DOHH2 (cell line): ENCODE data around the gene CAMSAP3.

Experiments used
- H3F3A ChIP-seq: fragments of 200-600 bp; sonication (generic), shearing (Covaris generic); 2 replicates; pipeline ENCODE4 v1.6.0; 2016; ENCODE audit warnings: antibody characterized with exemption, mild to moderate bottlenecking; ENCODE audit not compliant: control insufficient read depth, insufficient read depth
- H3K27ac ChIP-seq: fragments of 200-600 bp; sonication (generic); 2 replicates; pipeline ENCODE4 v1.5.1; 2014; ENCODE audit warnings: low read depth, mild to moderate bottlenecking, low read length, moderate library complexity
- H3K27me3 ChIP-seq: fragments of 200-600 bp; sonication (generic); 2 replicates; pipeline ENCODE4 v1.6.1; 2014; ENCODE audit warnings: mild to moderate bottlenecking, low read length, mixed read lengths; ENCODE audit not compliant: control insufficient read depth
- H3K36me3 ChIP-seq: fragments of 200-600 bp; sonication (generic); 2 replicates; pipeline ENCODE4 v1.6.1; 2014; ENCODE audit warnings: mild to moderate bottlenecking, low read length, moderate library complexity, mixed read lengths; ENCODE audit not compliant: control insufficient read depth
- H3K4me1 ChIP-seq: fragments of 200-600 bp; sonication (generic); 2 replicates; pipeline ENCODE4 v1.6.1; 2014; ENCODE audit warnings: mild to moderate bottlenecking, low read length, mixed read lengths; ENCODE audit not compliant: control insufficient read depth
- H3K4me2 ChIP-seq: fragments of 200-600 bp; sonication (generic); 2 replicates; pipeline ENCODE4 v1.6.0; 2014; ENCODE audit warnings: mild to moderate bottlenecking, low read length, moderate library complexity
- H3K4me3 ChIP-seq: fragments of 200-600 bp; sonication (generic); 2 replicates; pipeline ENCODE4 v1.5.1; 2014; ENCODE audit warnings: mild to moderate bottlenecking, low read length, mixed read lengths
- H3K79me2 ChIP-seq: fragments of 200-600 bp; sonication (generic); 2 replicates; pipeline ENCODE4 v1.6.1; 2014; ENCODE audit warnings: mild to moderate bottlenecking, low read length, mixed read lengths; ENCODE audit not compliant: control insufficient read depth
- H3K9me2 ChIP-seq: fragments of 200-600 bp; sonication (generic); replicated peaks from 2 replicates; pipeline ENCODE4 v1.6.1; 2014; ENCODE audit warnings: mild to moderate bottlenecking, low read length, mixed read lengths; ENCODE audit not compliant: control insufficient read depth
- H3K9me3 ChIP-seq: fragments of 200-600 bp; sonication (generic); 2 replicates; pipeline ENCODE4 v1.6.1; 2014; ENCODE audit warnings: antibody characterized with exemption, low read length, mixed read lengths; ENCODE audit not compliant: control insufficient read depth, insufficient read depth
- H4K20me1 ChIP-seq: fragments of 200-600 bp; sonication (generic); 2 replicates; pipeline ENCODE4 v1.6.0; 2014; ENCODE audit warnings: low read depth, mild to moderate bottlenecking, antibody characterized with exemption, low read length, moderate library complexity; ENCODE audit not compliant: control insufficient read depth, insufficient read depth
- EZH2phosphoT487 ChIP-seq: fragments of 200-600 bp; sonication (generic); IDR thresholded peaks from 2 replicates; pipeline ENCODE4 v1.6.1; 2017; ENCODE audit warnings: borderline replicate concordance, mild to moderate bottlenecking, antibody characterized with exemption, low read length, moderate library complexity, mixed read lengths
- TF ChIP-seq, protein P1 (sequence below): fragments of 200-600 bp; sonication (generic); IDR thresholded peaks from one replicate; pipeline ENCODE4 v1.5.1; 2014; ENCODE audit warnings: antibody characterized with exemption, mild to moderate bottlenecking, low read depth, low read length; ENCODE audit not compliant: poor library complexity, severe bottlenecking

Gene CAMSAP3, protein sequence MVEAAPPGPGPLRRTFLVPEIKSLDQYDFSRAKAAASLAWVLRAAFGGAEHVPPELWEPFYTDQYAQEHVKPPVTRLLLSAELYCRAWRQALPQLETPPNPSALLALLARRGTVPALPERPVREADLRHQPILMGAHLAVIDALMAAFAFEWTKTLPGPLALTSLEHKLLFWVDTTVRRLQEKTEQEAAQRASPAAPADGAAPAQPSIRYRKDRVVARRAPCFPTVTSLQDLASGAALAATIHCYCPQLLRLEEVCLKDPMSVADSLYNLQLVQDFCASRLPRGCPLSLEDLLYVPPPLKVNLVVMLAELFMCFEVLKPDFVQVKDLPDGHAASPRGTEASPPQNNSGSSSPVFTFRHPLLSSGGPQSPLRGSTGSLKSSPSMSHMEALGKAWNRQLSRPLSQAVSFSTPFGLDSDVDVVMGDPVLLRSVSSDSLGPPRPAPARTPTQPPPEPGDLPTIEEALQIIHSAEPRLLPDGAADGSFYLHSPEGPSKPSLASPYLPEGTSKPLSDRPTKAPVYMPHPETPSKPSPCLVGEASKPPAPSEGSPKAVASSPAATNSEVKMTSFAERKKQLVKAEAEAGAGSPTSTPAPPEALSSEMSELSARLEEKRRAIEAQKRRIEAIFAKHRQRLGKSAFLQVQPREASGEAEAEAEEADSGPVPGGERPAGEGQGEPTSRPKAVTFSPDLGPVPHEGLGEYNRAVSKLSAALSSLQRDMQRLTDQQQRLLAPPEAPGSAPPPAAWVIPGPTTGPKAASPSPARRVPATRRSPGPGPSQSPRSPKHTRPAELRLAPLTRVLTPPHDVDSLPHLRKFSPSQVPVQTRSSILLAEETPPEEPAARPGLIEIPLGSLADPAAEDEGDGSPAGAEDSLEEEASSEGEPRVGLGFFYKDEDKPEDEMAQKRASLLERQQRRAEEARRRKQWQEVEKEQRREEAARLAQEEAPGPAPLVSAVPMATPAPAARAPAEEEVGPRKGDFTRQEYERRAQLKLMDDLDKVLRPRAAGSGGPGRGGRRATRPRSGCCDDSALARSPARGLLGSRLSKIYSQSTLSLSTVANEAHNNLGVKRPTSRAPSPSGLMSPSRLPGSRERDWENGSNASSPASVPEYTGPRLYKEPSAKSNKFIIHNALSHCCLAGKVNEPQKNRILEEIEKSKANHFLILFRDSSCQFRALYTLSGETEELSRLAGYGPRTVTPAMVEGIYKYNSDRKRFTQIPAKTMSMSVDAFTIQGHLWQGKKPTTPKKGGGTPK

DNA sequence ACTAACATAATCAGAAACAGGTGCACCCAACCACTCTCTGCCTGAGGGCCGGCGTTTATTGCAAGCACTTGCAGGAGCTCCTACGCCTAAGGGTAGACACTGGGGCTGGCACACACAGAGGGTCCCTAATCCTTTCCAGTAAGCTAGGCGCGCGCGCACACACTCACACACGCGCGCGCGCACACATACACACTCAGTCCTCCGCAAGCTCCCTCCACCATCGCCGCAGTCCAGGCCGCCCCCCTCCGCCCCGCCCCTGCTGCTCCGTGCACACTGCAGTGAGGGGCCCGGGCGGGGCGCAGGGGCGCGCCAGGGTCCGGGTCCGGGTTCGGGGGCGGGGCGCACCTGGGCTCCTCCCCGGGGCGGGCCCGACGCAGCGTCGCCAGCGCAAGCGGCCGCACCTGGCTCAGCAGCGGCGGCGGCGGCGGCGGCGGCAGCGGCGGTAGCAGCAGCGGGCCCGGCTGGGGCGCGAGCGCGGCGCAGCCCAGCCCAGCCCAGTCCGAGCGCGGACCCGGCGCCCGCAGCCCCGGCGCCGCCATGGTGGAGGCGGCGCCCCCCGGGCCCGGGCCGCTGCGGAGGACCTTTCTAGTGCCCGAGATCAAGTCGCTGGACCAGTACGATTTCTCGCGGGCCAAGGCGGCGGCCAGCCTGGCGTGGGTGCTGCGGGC lies at the start of gene CAMSAP3:
CAMSAP3 (plus strand) TSS at position 398 of the 668 bp plus-strand sequence; CDS start at position 538, 140 bp downstream.
- Histone ChIP-seq H3K79me2 (no peaks in the 10 kb centered on the region), H3K9me3 (no peaks in the 10 kb centered on the region), H4K20me1 (no peaks in the 10 kb centered on the region), H3K4me3 (peak within 1 kb of the TSS; percentile 63), H3K9me2 (no peaks in the 10 kb centered on the region), H3K36me3 (no peaks in the 10 kb centered on the region), H3F3A (no peaks in the 10 kb centered on the region), H3K27me3 (peaks cover 17% of the 10 kb centered on the region), H3K4me1 (peaks cover 6% of the 10 kb centered on the region), H3K27ac (no peak within 1 kb of the TSS), H3K4me2 (peak within 1 kb of the TSS; percentile 72)
- TF ChIP-seq, protein P1, sequence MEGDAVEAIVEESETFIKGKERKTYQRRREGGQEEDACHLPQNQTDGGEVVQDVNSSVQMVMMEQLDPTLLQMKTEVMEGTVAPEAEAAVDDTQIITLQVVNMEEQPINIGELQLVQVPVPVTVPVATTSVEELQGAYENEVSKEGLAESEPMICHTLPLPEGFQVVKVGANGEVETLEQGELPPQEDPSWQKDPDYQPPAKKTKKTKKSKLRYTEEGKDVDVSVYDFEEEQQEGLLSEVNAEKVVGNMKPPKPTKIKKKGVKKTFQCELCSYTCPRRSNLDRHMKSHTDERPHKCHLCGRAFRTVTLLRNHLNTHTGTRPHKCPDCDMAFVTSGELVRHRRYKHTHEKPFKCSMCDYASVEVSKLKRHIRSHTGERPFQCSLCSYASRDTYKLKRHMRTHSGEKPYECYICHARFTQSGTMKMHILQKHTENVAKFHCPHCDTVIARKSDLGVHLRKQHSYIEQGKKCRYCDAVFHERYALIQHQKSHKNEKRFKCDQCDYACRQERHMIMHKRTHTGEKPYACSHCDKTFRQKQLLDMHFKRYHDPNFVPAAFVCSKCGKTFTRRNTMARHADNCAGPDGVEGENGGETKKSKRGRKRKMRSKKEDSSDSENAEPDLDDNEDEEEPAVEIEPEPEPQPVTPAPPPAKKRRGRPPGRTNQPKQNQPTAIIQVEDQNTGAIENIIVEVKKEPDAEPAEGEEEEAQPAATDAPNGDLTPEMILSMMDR, result no peak
- TF ChIP-seq EZH2phosphoT487, result no peak

DNA sequence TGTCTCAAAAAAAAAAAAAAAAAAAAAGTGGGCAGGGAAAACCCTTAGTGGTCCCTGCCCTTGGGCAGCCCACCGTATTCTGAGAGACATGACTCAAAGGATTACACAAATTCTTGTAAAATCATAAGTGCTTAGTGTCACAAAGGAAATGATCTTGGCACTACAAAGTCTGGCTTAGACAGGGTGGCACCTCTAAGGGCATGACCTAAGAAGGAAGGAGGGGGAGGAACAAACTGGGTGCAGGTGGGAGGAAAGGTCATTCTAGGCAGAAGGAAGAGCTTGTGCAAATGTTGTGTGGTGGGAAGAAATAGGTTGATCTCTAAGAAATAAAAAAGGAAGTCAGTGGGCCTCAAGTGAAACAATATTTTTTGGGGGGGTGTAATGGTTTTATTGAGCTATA lies 49.8 kb upstream of the CAMSAP3 start:
- H3K4me2 ChIP-seq, result no peak overlapping the region
- no peaks in the 10 kb centered on the region for H3K4me1 ChIP-seq

DNA sequence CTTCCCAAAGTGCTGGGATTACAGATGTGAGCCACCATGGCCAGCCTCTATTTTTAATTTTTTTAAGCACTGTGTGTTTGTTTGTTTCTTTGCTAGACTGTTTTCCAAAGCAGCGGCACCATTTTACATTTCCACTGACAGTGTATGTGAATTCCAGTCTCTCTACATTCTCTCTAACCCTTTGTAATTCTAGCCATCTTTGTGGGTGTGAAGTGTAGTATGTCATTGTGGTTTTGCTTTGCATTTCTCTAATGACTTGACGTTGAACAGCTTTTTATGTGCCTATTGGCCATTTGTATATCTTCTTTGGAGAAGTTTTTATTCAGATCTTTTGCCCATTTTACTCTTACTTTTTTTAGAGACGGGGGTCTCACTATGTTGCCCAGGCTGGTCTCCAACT lies 48.5 kb upstream of the CAMSAP3 start:
- no peak overlapping the region for H3K4me3 ChIP-seq
- no peaks in the 10 kb centered on the region for H3K27me3 ChIP-seq
- H3K79me2 ChIP-seq, result no peaks in the 10 kb centered on the region
- no peaks in the 10 kb centered on the region for H4K20me1 ChIP-seq
- no peak for TF ChIP-seq EZH2phosphoT487
- TF ChIP-seq, protein P1, result no peak
- no peaks in the 10 kb centered on the region for H3K4me1 ChIP-seq
- H3K36me3 ChIP-seq, result peaks cover 9% of the 10 kb centered on the region; the same call in 1 of the 2 replicates
- H3K9me3 ChIP-seq, result no peaks in the 10 kb centered on the region
- H3K9me2 ChIP-seq, result no peaks in the 10 kb centered on the region
- H3F3A ChIP-seq, result 0 out of 2 replicates have a peak, but pooled peaks cover 2% of the 10 kb centered on the region
- H3K4me2 ChIP-seq, result no peak overlapping the region
- no peak overlapping the region for H3K27ac ChIP-seq

More for the DNA sequence above, 49.8 kb upstream of the CAMSAP3 start:
- no peak overlapping the region for H3K27ac ChIP-seq
- H3K9me2 ChIP-seq, result no peaks in the 10 kb centered on the region
- no peaks in the 10 kb centered on the region for H3K79me2 ChIP-seq
- no peaks in the 10 kb centered on the region for H4K20me1 ChIP-seq
- H3K36me3 ChIP-seq, result peaks cover 13% of the 10 kb centered on the region; the same call in 1 of the 2 replicates
- H3K9me3 ChIP-seq, result no peaks in the 10 kb centered on the region
- no peak overlapping the region for H3K4me3 ChIP-seq
- H3F3A ChIP-seq, result 0 out of 2 replicates have a peak, but pooled peaks cover 2% of the 10 kb centered on the region
- TF ChIP-seq, protein P1, result no peak
- no peak for TF ChIP-seq EZH2phosphoT487
- no peaks in the 10 kb centered on the region for H3K27me3 ChIP-seq
